ENCODE results near the gene CRTC3.

CRTC3 gene

GRCh38 chr15:90564590-90564989 lies 34.9 kb downstream of the CRTC3 start:
- no peak for DNase-seq

GRCh38 chr15:90565866-90566265 lies 36.1 kb downstream of the CRTC3 start:
- no peak for DNase-seq

- DNase-seq: no peak
Observed at GRCh38 chr15:90570643-90571042, 40.9 kb downstream of the CRTC3 start.

GRCh38 chr15:90571063-90571541 lies 41.4 kb downstream of the CRTC3 start:
- no peak for DNase-seq

- DNase-seq: no peak
Observed at GRCh38 chr15:90572893-90573292, 43.2 kb downstream of the CRTC3 start.

- DNase-seq: no peak
Observed at GRCh38 chr15:90576711-90577389, 47.1 kb downstream of the CRTC3 start.

- no peak for DNase-seq
Observed at GRCh38 chr15:90579213-90579612, 49.5 kb downstream of the CRTC3 start.

GRCh38 chr15:90580099-90580498 lies 50.4 kb downstream of the CRTC3 start:
- no peak for DNase-seq

GRCh38 chr15:90580541-90580940 lies 50.8 kb downstream of the CRTC3 start:
- DNase-seq: no peak

GRCh38 chr15:90580946-90581345 lies 51.2 kb downstream of the CRTC3 start:
- no peak for DNase-seq

GRCh38 chr15:90581771-90582352 lies 52.1 kb downstream of the CRTC3 start:
- DNase-seq: no peak

- no peak for DNase-seq
Observed at GRCh38 chr15:90582553-90582952, 52.8 kb downstream of the CRTC3 start.

GRCh38 chr15:90583471-90584252 lies 53.9 kb downstream of the CRTC3 start:
- no peak for DNase-seq

- DNase-seq: no peak
Observed at GRCh38 chr15:90584841-90585240, 55.1 kb downstream of the CRTC3 start.

- DNase-seq: no peak
Observed at GRCh38 chr15:90585863-90586262, 56.1 kb downstream of the CRTC3 start.

GRCh38 chr15:90586948-90587347 lies 57.2 kb downstream of the CRTC3 start:
- DNase-seq: no peak

GRCh38 chr15:90588427-90588826 lies 58.7 kb downstream of the CRTC3 start:
- no peak for DNase-seq

- no peak for DNase-seq
Observed at GRCh38 chr15:90591524-90591923, 61.8 kb downstream of the CRTC3 start.

- DNase-seq: no peak
Observed at GRCh38 chr15:90592131-90592881, 62.6 kb downstream of the CRTC3 start.

GRCh38 chr15:90593499-90594158 lies 63.9 kb downstream of the CRTC3 start:
- DNase-seq: no peak

GRCh38 chr15:90594301-90594738 lies 64.6 kb downstream of the CRTC3 start:
- no peak for DNase-seq

GRCh38 chr15:90595763-90596155 lies 66.0 kb downstream of the CRTC3 start:
- no peak for DNase-seq

GRCh38 chr15:90596943-90597342 lies 67.2 kb downstream of the CRTC3 start:
- DNase-seq: no peak

Data from NCI-H1694 (cell line).